Transverse colon (tissue), 4 donors: ENCODE results near the gene PRR16. TPM values are rescaled to one million over a fixed set of nuclear protein-coding genes. Genes with fewer than 3 reads are reported as not detected.
"Not testable (repeated sequence)": the region's sequence is repeated elsewhere in the genome, so short reads cannot be mapped to it uniquely, and the experiment has no call there.

Source experiments
- DNase-seq: peaks from one replicate; pipeline ENCODE4 v3.0.0-alpha.2; 2019
- H3K27ac ChIP-seq, 4 donors: fragments of 200-600 bp; sonication (generic); 2 replicates each; pipeline ENCODE4 v1.5.1; 2016 to 2018; ENCODE audit warnings: inconsistent platforms in 4 of 4
- H3K27me3 ChIP-seq: fragments of 200-600 bp; sonication (generic); 2 replicates; pipeline ENCODE4 v1.5.1; 2017; ENCODE audit warnings: inconsistent platforms
- H3K36me3 ChIP-seq, 4 donors: fragments of 200-600 bp; sonication (generic); 2 replicates each; pipeline ENCODE4 v1.5.1; 2017 to 2019; ENCODE audit warnings: inconsistent platforms in 4 of 4
- H3K4me1 ChIP-seq, 4 donors: fragments of 200-600 bp; sonication (generic); 2 replicates each; pipeline ENCODE4 v1.5.1; 2017 to 2020; ENCODE audit warnings: inconsistent platforms in 4 of 4
- H3K4me3 ChIP-seq, 4 donors: fragments of 200-600 bp; sonication (generic); 1 replicate in 1 of 4; 2 replicates in 3 of 4; pipeline versions ENCODE4 v1.5.1 to v1.6.1; 2017 to 2019; ENCODE audit warnings: inconsistent platforms in 4 of 4
- H3K9me3 ChIP-seq, 2 donors: fragments of 200-600 bp; sonication (generic); 2 replicates each; pipeline ENCODE4 v1.5.1; 2017 to 2019; ENCODE audit warnings: inconsistent platforms in 2 of 2
- CTCF ChIP-seq, 5 experiments: fragments of 200-600 bp in 3 of 5; fragments of 450-650 bp in 2 of 5; sonication (generic) in 3 of 5; IDR thresholded peaks; 1 replicate in 2 of 5; 2 replicates in 3 of 5; pipeline ENCODE4 v1.5.1; 2016 to 2017; ENCODE audit warnings: antibody characterized with exemption in 5 of 5, inconsistent platforms in 3 of 5, mild to moderate bottlenecking in 2 of 5, moderate library complexity in 1 of 5
- EP300 ChIP-seq: sonication (generic); formaldehyde crosslinking; IDR thresholded peaks from one replicate; pipeline ENCODE4 v1.6.1; 2017; ENCODE audit warnings: antibody characterized with exemption, low read depth
- POLR2A ChIP-seq: fragments of 450-650 bp; IDR thresholded peaks from one replicate; pipeline ENCODE4 v1.6.1; 2016; ENCODE audit warnings: antibody characterized with exemption, mild to moderate bottlenecking, moderate library complexity
- POLR2AphosphoS5 ChIP-seq, 3 donors: sonication (generic); formaldehyde crosslinking; IDR thresholded peaks; one replicate each; pipeline ENCODE4 v1.6.1; 2016; ENCODE audit warnings: antibody characterized with exemption in 3 of 3
- WGBS, 2 donors: methylation state at CpG; one replicate each; pipeline ENCODE4 v1.1.5; 2018; ENCODE audit warnings: low coverage in 1 of 2; 5-methylcytosine and 5-hydroxymethylcytosine counted together
- in situ Hi-C, 4 donors: fragments of 200-750 bp; cut with MboI; loops; one replicate each; pipeline versions ENCODE4 v1.15.0 to v1.15.1; 2017; ENCODE audit warnings: low sequenced_read_pairs in 3 of 4, low pct_ligation_motif_present in 1 of 4, low pct_unique_long_range_greater_than_20kb in 1 of 4
- intact Hi-C: fragments of 100-400 bp; cut with DNase I; formaldehyde crosslinking; loops from one replicate; pipeline ENCODE4 v1.15.1; 2023; ENCODE audit warnings: low total_unique reads
- total RNA-seq, 4 donors: library from RNA; depleted of rRNA; stranded (reverse); fragments of >200 nt; gene quantifications; one replicate each; pipeline ENCODE4 v1.1.0, GENCODE V29; 2016

The PRR16 gene
- total RNA-seq, 4 donors from 2014 or later: 2.7 to 9.7 (median 6.3) TPM

DNA sequence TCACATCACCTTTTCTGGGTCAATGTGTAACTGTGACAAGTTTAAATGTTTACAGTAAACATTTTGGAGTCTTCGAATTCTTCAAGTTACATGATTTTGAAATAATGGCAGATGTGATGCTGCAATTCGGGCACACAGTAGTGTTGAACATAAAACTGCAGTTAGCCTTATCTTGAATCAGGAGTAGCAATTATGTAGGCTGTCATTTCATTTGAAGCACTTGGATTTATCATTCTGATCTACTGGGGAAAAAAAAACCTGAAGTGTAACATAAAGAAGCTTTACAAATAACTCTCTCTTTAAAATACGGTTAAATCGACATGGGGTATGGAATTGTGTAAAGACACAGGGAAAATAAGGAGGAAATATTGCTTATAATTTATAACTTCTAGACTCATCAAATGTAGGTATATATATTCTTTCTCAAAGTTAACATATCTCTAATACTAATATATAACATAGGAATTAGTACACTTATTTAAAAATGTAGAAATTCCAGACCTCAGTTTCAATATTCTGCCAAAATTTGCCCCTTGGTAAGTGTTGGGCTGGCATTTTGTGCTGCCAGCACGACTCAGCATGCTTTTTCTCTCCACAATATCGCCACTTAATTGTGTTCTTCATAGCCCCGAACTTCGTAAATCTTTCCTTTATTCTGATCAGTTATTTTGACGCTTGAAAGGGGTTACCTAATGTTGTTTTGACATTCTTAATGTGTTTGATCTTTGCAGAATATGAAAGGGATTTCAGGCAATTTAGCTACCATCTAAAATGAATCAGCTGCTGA is 226.7 kb downstream of the PRR16 start:
- DNase-seq: no peak
- Histone ChIP-seq H3K27me3 (no peaks in the 10 kb centered on the region), H3K4me3 (no peak overlapping the region), H3K36me3 (no peaks in the 10 kb centered on the region), H3K9me3 (no peaks in the 10 kb centered on the region), H3K27ac (no peak overlapping the region), H3K4me1 (no peaks in the 10 kb centered on the region)
- 74 to 75% methylated on average over 9 of the region's 9 CpGs for WGBS, 2 donors
- TF ChIP-seq POLR2AphosphoS5 (IDR thresholded peaks at IDR 0.05): no peak
- no peak for TF ChIP-seq CTCF (IDR thresholded peaks at IDR 0.05)
- no peak for TF ChIP-seq POLR2A
- TF ChIP-seq EP300: no peak
- in situ Hi-C loops (no loop called here), intact Hi-C loops (no loop called here)

- no peak overlapping the region for H3K27ac ChIP-seq
- H3K27me3 ChIP-seq: no peaks in the 10 kb centered on the region
- H3K4me1 ChIP-seq: no peaks in the 10 kb centered on the region
- no peak for DNase-seq
- intact Hi-C loops (no loop called here), in situ Hi-C loops (no loop called here)
- 67 to 82% methylated on average over 1 to 2 of the region's 2 CpGs for WGBS, 2 donors
- TF ChIP-seq POLR2A (no peak), CTCF (IDR thresholded peaks at IDR 0.05) (no peak), EP300 (no peak), POLR2AphosphoS5 (IDR thresholded peaks at IDR 0.05) (no peak)
- H3K4me3 ChIP-seq: no peak overlapping the region
- H3K36me3 ChIP-seq: no peaks in the 10 kb centered on the region
- no peaks in the 10 kb centered on the region for H3K9me3 ChIP-seq
Measured at GRCh38 chr5:120692325-120692724, 228.2 kb downstream of the PRR16 start.

- Histone ChIP-seq H3K27ac (no peak overlapping the region), H3K4me1 (no peaks in the 10 kb centered on the region), H3K36me3 (no peaks in the 10 kb centered on the region), H3K27me3 (no peaks in the 10 kb centered on the region), H3K9me3 (no peaks in the 10 kb centered on the region), H3K4me3 (no peak overlapping the region)
- TF ChIP-seq CTCF (IDR thresholded peaks at IDR 0.05) (no peak), POLR2A (no peak), POLR2AphosphoS5 (IDR thresholded peaks at IDR 0.05) (no peak), EP300 (no peak)
- 54 to 73% methylated on average over 3 to 4 of the region's 4 CpGs for WGBS, 2 donors
- no peak for DNase-seq
- intact Hi-C loops: no loop called here
- in situ Hi-C loops: no loop called here
Measured at GRCh38 chr5:120695368-120695880, 231.3 kb downstream of the PRR16 start.

DNA sequence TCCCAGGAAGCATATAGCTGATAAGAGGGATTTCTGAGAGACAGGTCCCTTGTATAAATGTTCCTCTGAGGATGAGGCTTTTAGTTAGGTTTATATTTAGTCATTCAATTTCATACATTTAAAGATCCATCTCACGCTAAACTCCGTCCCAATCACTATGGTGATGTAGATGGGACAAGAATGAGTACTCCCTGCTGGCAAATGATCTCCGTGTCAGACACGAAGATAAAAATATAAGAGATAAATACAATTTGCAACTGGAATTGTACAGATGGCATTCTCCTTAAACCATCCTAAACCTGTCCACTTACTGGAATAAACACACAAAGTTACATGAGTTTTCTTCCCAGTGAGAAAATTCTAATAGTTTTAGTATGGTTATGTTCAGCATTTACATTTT is 233.0 kb downstream of the PRR16 start:
- TF ChIP-seq EP300 (no peak), CTCF (IDR thresholded peaks at IDR 0.05) (no peak), POLR2AphosphoS5 (IDR thresholded peaks at IDR 0.05) (no peak)
- intact Hi-C loops: no loop called here
- H3K4me3 ChIP-seq: no peak overlapping the region
- no peaks in the 10 kb centered on the region for H3K9me3 ChIP-seq
- no peaks in the 10 kb centered on the region for H3K27me3 ChIP-seq
- no peaks in the 10 kb centered on the region for H3K36me3 ChIP-seq
- H3K27ac ChIP-seq: no peak overlapping the region
- 85 to 88% methylated on average over 4 of the region's 4 CpGs for WGBS, 2 donors
- no peaks in the 10 kb centered on the region for H3K4me1 ChIP-seq
- no peak for DNase-seq
- in situ Hi-C loops: no loop called here

GRCh38 chr5:120697670-120698327 is 233.7 kb downstream of the PRR16 start:
- intact Hi-C loops, H3K9me3 ChIP-seq, DNase-seq, H3K36me3 ChIP-seq, H3K4me3 ChIP-seq, in situ Hi-C loops, H3K27me3 ChIP-seq, H3K4me1 ChIP-seq, H3K27ac ChIP-seq: not testable (repeated sequence)
- WGBS, 2 donors: 73 to 86% methylated on average over 13 of the region's 13 CpGs

DNA sequence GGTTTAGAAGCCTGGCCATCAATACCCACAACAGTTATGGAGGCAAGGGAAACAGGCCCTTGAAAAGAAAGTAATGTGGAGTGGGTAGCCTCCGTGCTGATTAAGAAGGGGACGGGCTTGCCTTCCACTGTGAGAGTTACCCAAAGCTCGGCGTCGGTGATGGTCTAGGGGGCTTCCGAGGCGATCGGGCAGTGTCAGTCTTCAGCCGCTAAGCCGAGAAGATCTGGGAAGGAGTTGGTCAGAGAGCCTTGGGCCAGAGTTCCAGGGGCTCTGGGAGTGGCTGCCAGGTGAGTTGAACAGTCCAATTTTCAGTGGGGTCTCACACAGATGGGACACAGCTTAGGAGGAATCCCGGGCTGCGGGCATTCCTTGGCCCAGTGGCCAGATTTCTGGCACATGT is 236.6 kb downstream of the PRR16 start:
- H3K27ac ChIP-seq, H3K9me3 ChIP-seq, H3K4me3 ChIP-seq, intact Hi-C loops, in situ Hi-C loops, DNase-seq, H3K4me1 ChIP-seq, H3K27me3 ChIP-seq, H3K36me3 ChIP-seq: not testable (repeated sequence)
- 96% methylated on average over 10 of the region's 12 CpGs; no CpG with 5 or more reads in 1 of the 2 donors for WGBS, 2 donors
